Peyer's patch (tissue), 4 donors: ENCODE measurements around the gene BEGAIN. TPM values are rescaled to one million over a fixed set of nuclear protein-coding genes. Genes with fewer than 3 reads are reported as not detected.

Source experiments
- DNase-seq, 3 donors: peaks; one replicate each; pipeline ENCODE4 v3.0.0-alpha.2; 2017 to 2019
- H3K27ac ChIP-seq, 4 donors: fragments of 200-600 bp; sonication (generic); one replicate each; pipeline ENCODE4 v1.5.1; 2016 to 2019
- H3K27me3 ChIP-seq, 2 donors: fragments of 200-600 bp; sonication (generic); one replicate each; pipeline ENCODE4 v1.5.1; 2019
- H3K36me3 ChIP-seq, 3 donors: fragments of 200-600 bp; sonication (generic); one replicate each; pipeline ENCODE4 v1.5.1; 2016 to 2019
- H3K4me1 ChIP-seq, 4 donors: fragments of 200-600 bp; sonication (generic); one replicate each; pipeline ENCODE4 v1.5.1; 2016 to 2019
- H3K4me3 ChIP-seq, 4 donors: fragments of 200-600 bp; sonication (generic); 1 replicate in 3 of 4; 2 replicates in 1 of 4; pipeline ENCODE4 v1.5.1; 2016 to 2019; ENCODE audit warnings: mild to moderate bottlenecking in 1 of 4
- H3K9me3 ChIP-seq, 4 donors: fragments of 200-600 bp; sonication (generic); one replicate each; pipeline ENCODE4 v1.5.1; 2016 to 2019; ENCODE audit warnings: mild to moderate bottlenecking in 1 of 4
- CTCF ChIP-seq, 6 experiments: fragments of 450-650 bp in 4 of 6; fragments of 200-600 bp in 2 of 6; sonication (generic) in 1 of 6; IDR thresholded peaks; one replicate each; pipeline ENCODE4 v1.5.1; 2017 to 2019; ENCODE audit warnings: antibody characterized with exemption in 6 of 6, mild to moderate bottlenecking in 3 of 6, moderate library complexity in 1 of 6
- POLR2A ChIP-seq, 2 donors: fragments of 450-650 bp; IDR thresholded peaks; one replicate each; pipeline ENCODE4 v1.5.1; 2017; ENCODE audit warnings: antibody characterized with exemption in 2 of 2, mild to moderate bottlenecking in 2 of 2, moderate library complexity in 2 of 2
- total RNA-seq, 4 donors: library from RNA; depleted of rRNA; stranded (reverse); fragments of >200 nt; gene quantifications; one replicate each; pipeline ENCODE4 v1.1.0, GENCODE V29; 2016

The BEGAIN gene
- total RNA-seq, 4 donors from 2014 or later: 1.6 to 31.8 (median 6.6) TPM; not detected in 1

GRCh38 chr14:100586153-100586402 lies 1.1 kb downstream of the BEGAIN start:
- Histone ChIP-seq H3K9me3 (no peaks in the 10 kb centered on the region), H3K4me3 (peak overlapping the region in 2 of 4 donors; percentile 57 to 61), H3K27me3 (no peaks in the 10 kb centered on the region), H3K27ac (no peak overlapping the region), H3K36me3 (no peaks in the 10 kb centered on the region), H3K4me1 (peaks cover 0 to 7% (median 0%) of the 10 kb centered on the region in 4 donors)
- TF ChIP-seq CTCF (IDR thresholded peaks at IDR 0.05) (no peak), POLR2A (IDR thresholded peaks at IDR 0.05) (no peak)
- no peak for DNase-seq

- Histone ChIP-seq H3K27me3 (no peaks in the 10 kb centered on the region), H3K27ac (no peak overlapping the region), H3K4me3 (no peak overlapping the region), H3K9me3 (no peaks in the 10 kb centered on the region), H3K36me3 (no peaks in the 10 kb centered on the region), H3K4me1 (peaks cover 0 to 7% (median 0%) of the 10 kb centered on the region in 4 donors)
- TF ChIP-seq POLR2A (IDR thresholded peaks at IDR 0.05): no peak
- no peak for TF ChIP-seq CTCF (IDR thresholded peaks at IDR 0.05)
- peak in 1 of 3 donors; percentile 18 for DNase-seq
Measured at GRCh38 chr14:100585448-100586152, 1.6 kb downstream of the BEGAIN start.

- Histone ChIP-seq H3K27ac (no peak overlapping the region), H3K4me3 (no peak overlapping the region), H3K4me1 (peaks cover 0 to 7% (median 0%) of the 10 kb centered on the region in 4 donors), H3K27me3 (no peaks in the 10 kb centered on the region), H3K9me3 (no peaks in the 10 kb centered on the region), H3K36me3 (no peaks in the 10 kb centered on the region)
- TF ChIP-seq CTCF (IDR thresholded peaks at IDR 0.05) (no peak), POLR2A (IDR thresholded peaks at IDR 0.05) (no peak)
- peak in 1 of 3 donors; percentile 20 for DNase-seq
Measured at GRCh38 chr14:100584056-100585031, 2.9 kb downstream of the BEGAIN start.

- peaks cover 0 to under 1% (median 0%) of the 10 kb centered on the region in 4 donors for H3K9me3 ChIP-seq
- no peak overlapping the region for H3K4me3 ChIP-seq
- no peak for DNase-seq
- no peaks in the 10 kb centered on the region for H3K36me3 ChIP-seq
- H3K4me1 ChIP-seq: peaks cover 0 to 7% (median 0%) of the 10 kb centered on the region in 4 donors
- no peaks in the 10 kb centered on the region for H3K27me3 ChIP-seq
- no peak for TF ChIP-seq CTCF (IDR thresholded peaks at IDR 0.05)
- TF ChIP-seq POLR2A (IDR thresholded peaks at IDR 0.05): no peak
- H3K27ac ChIP-seq: no peak overlapping the region
Measured at GRCh38 chr14:100583245-100583644, 4.0 kb downstream of the BEGAIN start.

GRCh38 chr14:100582496-100583165 lies 4.6 kb downstream of the BEGAIN start:
- TF ChIP-seq POLR2A (IDR thresholded peaks at IDR 0.05): no peak
- no peak for TF ChIP-seq CTCF (IDR thresholded peaks at IDR 0.05)
- Histone ChIP-seq H3K27ac (no peak overlapping the region), H3K27me3 (no peaks in the 10 kb centered on the region), H3K9me3 (peaks cover 0 to 7% (median 0%) of the 10 kb centered on the region in 4 donors), H3K4me1 (peaks cover 0 to 7% (median 0%) of the 10 kb centered on the region in 4 donors), H3K4me3 (no peak overlapping the region), H3K36me3 (no peaks in the 10 kb centered on the region)
- peak in 1 of 3 donors; percentile 37 for DNase-seq
